Sigmoid colon (tissue), 7 donors: Measurements from ENCODE around the gene TMEM263. TPM values are rescaled to one million over a fixed set of nuclear protein-coding genes. Genes with fewer than 3 reads are reported as not detected.
A peak's percentile ranks its signal among the peaks of the same experiment; 100 is the strongest.

Source experiments
- DNase-seq: peaks from one replicate; pipeline ENCODE4 v3.0.0-alpha.2; 2019
- H3K27ac ChIP-seq, 4 donors: fragments of 200-600 bp; sonication (generic); one replicate each; pipeline ENCODE4 v1.5.1; 2016 to 2019; ENCODE audit warnings: mild to moderate bottlenecking in 1 of 4
- H3K27me3 ChIP-seq, 3 donors: fragments of 200-600 bp; sonication (generic); one replicate each; pipeline ENCODE4 v1.5.1; 2019; ENCODE audit warnings: mild to moderate bottlenecking in 1 of 3
- H3K36me3 ChIP-seq, 4 donors: fragments of 200-600 bp; sonication (generic); one replicate each; pipeline ENCODE4 v1.5.1; 2016 to 2019
- H3K4me1 ChIP-seq, 4 donors: fragments of 200-600 bp; sonication (generic); one replicate each; pipeline ENCODE4 v1.5.1; 2017 to 2019
- H3K4me3 ChIP-seq, 4 donors: fragments of 200-600 bp; sonication (generic); one replicate each; pipeline ENCODE4 v1.5.1; 2017 to 2019; ENCODE audit warnings: mild to moderate bottlenecking in 2 of 4, moderate library complexity in 1 of 4
- H3K9me3 ChIP-seq, 4 donors: fragments of 200-600 bp in 3 of 4; sonication (generic) in 3 of 4; one replicate each; pipeline versions ENCODE4 v1.5.1 to v1.6.1; 2013 to 2019
- EP300 ChIP-seq, 4 donors: sonication (generic); formaldehyde crosslinking; IDR thresholded peaks; one replicate each; pipeline ENCODE4 v1.6.1; 2017; ENCODE audit warnings: antibody characterized with exemption in 4 of 4
- POLR2A ChIP-seq, 2 donors: fragments of 450-650 bp; IDR thresholded peaks; one replicate each; pipeline ENCODE4 v1.6.1; 2016; ENCODE audit warnings: antibody characterized with exemption in 2 of 2, mild to moderate bottlenecking in 2 of 2, moderate library complexity in 2 of 2
- POLR2AphosphoS5 ChIP-seq, 4 donors: sonication (generic); formaldehyde crosslinking; IDR thresholded peaks; one replicate each; pipeline ENCODE4 v1.6.1; 2017; ENCODE audit warnings: antibody characterized with exemption in 4 of 4
- WGBS, 2 donors: extraction: QIAGEN DNeasy Blood & Tissue Kit; methylation state at CpG; one replicate each; pipeline ENCODE4 v1.1.7; 2013; 5-methylcytosine and 5-hydroxymethylcytosine counted together
- intact Hi-C: fragments of 100-400 bp; cut with DNase I; formaldehyde crosslinking; loops from one replicate; pipeline ENCODE4 v1.15.1; 2023
- polyA plus RNA-seq, 3 donors: library from polyadenylated mRNA; stranded (reverse); fragments of 200-250 nt; gene quantifications; one replicate each; pipeline ENCODE4 v1.2.3, GENCODE V29; 2013
- total RNA-seq, 4 donors: library from RNA; depleted of rRNA; stranded (reverse); fragments of >200 nt; gene quantifications; one replicate each; pipeline ENCODE4 v1.1.0, GENCODE V29; 2016
- TF ChIP-seq, protein P1 (sequence below), 4 experiments: fragments of 450-650 bp in 3 of 4; fragments of 200-600 bp in 1 of 4; IDR thresholded peaks; one replicate each; pipeline ENCODE4 v1.5.1; 2016 to 2019; ENCODE audit warnings: antibody characterized with exemption in 4 of 4, mild to moderate bottlenecking in 3 of 4, moderate library complexity in 2 of 4
- donor health status: healthy with polysubstance abuse.
- donor health status: Bipolar disorder and iron deficiency.
- donor health status: healthy.

The TMEM263 gene
- total and polyA plus RNA-seq, 7 donors: 12.6 to 51.7 (median 39.5) TPM

- no peaks in the 10 kb centered on the region for H3K36me3 ChIP-seq
- H3K9me3 ChIP-seq: no peaks in the 10 kb centered on the region
- DNase-seq: no peak
- WGBS, 2 donors: 10 to 21% methylated on average over 1 of the region's 1 CpG
- no peaks in the 10 kb centered on the region for H3K4me1 ChIP-seq
- no peak overlapping the region for H3K4me3 ChIP-seq
- H3K27me3 ChIP-seq: no peaks in the 10 kb centered on the region
- TF ChIP-seq, protein P1, sequence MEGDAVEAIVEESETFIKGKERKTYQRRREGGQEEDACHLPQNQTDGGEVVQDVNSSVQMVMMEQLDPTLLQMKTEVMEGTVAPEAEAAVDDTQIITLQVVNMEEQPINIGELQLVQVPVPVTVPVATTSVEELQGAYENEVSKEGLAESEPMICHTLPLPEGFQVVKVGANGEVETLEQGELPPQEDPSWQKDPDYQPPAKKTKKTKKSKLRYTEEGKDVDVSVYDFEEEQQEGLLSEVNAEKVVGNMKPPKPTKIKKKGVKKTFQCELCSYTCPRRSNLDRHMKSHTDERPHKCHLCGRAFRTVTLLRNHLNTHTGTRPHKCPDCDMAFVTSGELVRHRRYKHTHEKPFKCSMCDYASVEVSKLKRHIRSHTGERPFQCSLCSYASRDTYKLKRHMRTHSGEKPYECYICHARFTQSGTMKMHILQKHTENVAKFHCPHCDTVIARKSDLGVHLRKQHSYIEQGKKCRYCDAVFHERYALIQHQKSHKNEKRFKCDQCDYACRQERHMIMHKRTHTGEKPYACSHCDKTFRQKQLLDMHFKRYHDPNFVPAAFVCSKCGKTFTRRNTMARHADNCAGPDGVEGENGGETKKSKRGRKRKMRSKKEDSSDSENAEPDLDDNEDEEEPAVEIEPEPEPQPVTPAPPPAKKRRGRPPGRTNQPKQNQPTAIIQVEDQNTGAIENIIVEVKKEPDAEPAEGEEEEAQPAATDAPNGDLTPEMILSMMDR (IDR thresholded peaks at IDR 0.05): no peak
- TF ChIP-seq EP300 (IDR thresholded peaks at IDR 0.05): no peak
- TF ChIP-seq POLR2A (IDR thresholded peaks at IDR 0.05): no peak
- no peak for TF ChIP-seq POLR2AphosphoS5 (IDR thresholded peaks at IDR 0.05)
- intact Hi-C loops: no loop called here
- H3K27ac ChIP-seq: no peak overlapping the region
Measured at GRCh38 chr12:106945261-106945851, 10.4 kb upstream of the TMEM263 start.

DNA sequence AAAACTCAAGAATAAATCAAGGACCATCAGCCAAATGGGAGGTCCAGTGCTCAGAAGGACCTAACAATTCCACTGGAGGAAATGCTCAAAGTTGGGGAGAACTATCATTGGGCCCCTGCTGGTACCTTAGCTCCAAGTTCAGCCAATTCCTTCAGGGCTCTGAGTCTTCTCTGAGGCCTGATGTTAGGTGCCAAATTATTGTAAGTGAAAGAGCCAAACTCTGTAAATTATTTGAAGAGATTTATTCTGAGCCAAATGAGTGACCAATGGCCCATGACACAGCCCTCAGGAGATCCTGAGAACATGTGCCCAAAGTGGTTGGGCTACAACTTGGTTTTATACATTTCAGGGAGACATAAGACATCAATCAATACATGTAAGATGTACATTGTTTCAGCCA is 8.2 kb upstream of the TMEM263 start:
- Histone ChIP-seq H3K36me3 (no peaks in the 10 kb centered on the region), H3K27me3 (no peaks in the 10 kb centered on the region), H3K9me3 (no peaks in the 10 kb centered on the region), H3K4me1 (no peaks in the 10 kb centered on the region), H3K27ac (no peak overlapping the region), H3K4me3 (no peak overlapping the region)
- intact Hi-C loops: no loop called here
- TF ChIP-seq POLR2AphosphoS5 (IDR thresholded peaks at IDR 0.05) (no peak), EP300 (IDR thresholded peaks at IDR 0.05) (no peak), POLR2A (IDR thresholded peaks at IDR 0.05) (no peak)
- TF ChIP-seq, protein P1 (IDR thresholded peaks at IDR 0.05): no peak
- no peak for DNase-seq

GRCh38 chr12:106950591-106950990 is 5.1 kb upstream of the TMEM263 start:
- Histone ChIP-seq H3K9me3 (no peaks in the 10 kb centered on the region), H3K27ac (no peak overlapping the region), H3K36me3 (no peaks in the 10 kb centered on the region), H3K4me1 (peaks cover 0 to 18% (median 13%) of the 10 kb centered on the region in 4 donors), H3K4me3 (no peak overlapping the region), H3K27me3 (no peaks in the 10 kb centered on the region)
- no peak for DNase-seq
- TF ChIP-seq, protein P1 (IDR thresholded peaks at IDR 0.05): no peak
- TF ChIP-seq POLR2AphosphoS5 (IDR thresholded peaks at IDR 0.05) (no peak), EP300 (IDR thresholded peaks at IDR 0.05) (no peak), POLR2A (IDR thresholded peaks at IDR 0.05) (no peak)
- intact Hi-C loops: loop anchor here (10.0 kb wide), 1 partner anchor 176 kb away; the partner anchor contains the start of gene RIC8B
- WGBS, 2 donors: 94 to 96% methylated on average over 5 of the region's 5 CpGs

DNA sequence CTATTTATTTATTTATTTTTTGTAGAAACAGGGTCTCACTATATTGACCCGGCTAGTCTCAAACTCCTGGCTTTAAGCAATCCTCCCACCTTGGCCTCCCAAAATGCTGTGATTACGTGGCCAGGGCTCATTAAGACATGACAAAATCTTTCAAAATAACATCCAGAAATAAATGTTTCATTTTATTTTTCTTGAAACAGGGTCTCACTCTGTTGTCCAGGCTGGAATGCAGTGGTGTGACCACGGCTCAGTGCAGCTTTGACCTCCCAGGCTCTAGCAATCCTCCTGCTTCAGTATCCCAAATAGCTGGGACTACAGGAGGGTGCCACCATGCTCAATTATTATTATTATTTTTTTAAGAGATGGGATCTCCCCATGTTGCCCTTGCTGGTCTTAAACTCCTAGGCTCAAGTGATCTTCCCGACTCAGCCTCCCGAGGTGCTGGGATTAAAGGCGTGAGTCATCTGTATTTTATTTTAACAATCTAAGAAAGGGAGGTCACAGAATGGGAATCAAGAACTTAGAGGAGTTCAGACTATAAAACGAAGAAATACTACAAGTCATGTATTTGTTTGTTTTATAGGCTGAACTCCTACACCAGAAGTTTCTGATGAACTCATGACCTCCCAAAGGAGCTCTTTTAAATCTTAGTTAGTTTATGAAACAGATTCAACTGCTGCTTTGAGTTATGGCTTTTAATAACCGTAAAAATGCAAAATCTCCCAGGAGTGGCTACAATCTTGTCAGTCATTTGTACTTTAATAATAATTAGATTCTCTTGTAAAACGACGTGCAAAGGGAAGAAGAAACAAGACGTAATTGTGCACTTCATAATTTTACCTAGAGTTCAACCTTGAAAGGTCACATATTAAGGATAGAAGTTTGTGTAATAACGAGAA is 2.1 kb upstream of the TMEM263 start:
- intact Hi-C loops: loop anchor here (2.0 to 10.0 kb wide), 2 partner anchors 139 to 179 kb away; partner anchors contain the start of genes CRY1 and RIC8B
- no peak for TF ChIP-seq POLR2AphosphoS5 (IDR thresholded peaks at IDR 0.05)
- no peak for TF ChIP-seq EP300 (IDR thresholded peaks at IDR 0.05)
- TF ChIP-seq, protein P1 (IDR thresholded peaks at IDR 0.05): no peak
- TF ChIP-seq POLR2A (IDR thresholded peaks at IDR 0.05): no peak
- DNase-seq: no peak
- Histone ChIP-seq H3K27ac (peak overlapping the region in 3 of 4 donors; percentile 100), H3K4me1 (peaks cover 0 to 32% (median 26%) of the 10 kb centered on the region in 4 donors), H3K4me3 (no peak overlapping the region), H3K36me3 (no peaks in the 10 kb centered on the region), H3K27me3 (no peaks in the 10 kb centered on the region), H3K9me3 (no peaks in the 10 kb centered on the region)
- WGBS, 2 donors: 45 to 80% methylated on average over 12 of the region's 12 CpGs
